Spleen (tissue), 11 donors: ENCODE measurements around the gene U2SURP. TPM values are rescaled to one million over a fixed set of nuclear protein-coding genes. Genes with fewer than 3 reads are reported as not detected.
A peak's percentile ranks its signal among the peaks of the same experiment; 100 is the strongest.

Experiments
- DNase-seq: peaks from one replicate; pipeline ENCODE4 v3.0.0-alpha.2; 2020
- H3K27ac ChIP-seq, 8 donors: fragments of 200-600 bp; sonication (generic) in 7 of 8; 1 replicate in 4 of 8; 2 replicates in 4 of 8; pipeline versions ENCODE4 v1.5.0 to v1.8.0; 2016 to 2021; ENCODE audit warnings: inconsistent platforms in 4 of 8, mild to moderate bottlenecking in 4 of 8, moderate library complexity in 1 of 8
- H3K27me3 ChIP-seq, 7 donors: fragments of 200-600 bp; sonication (generic) in 6 of 7; replicated peaks in 1 of 7; 1 replicate in 4 of 7; 2 replicates in 3 of 7; pipeline versions ENCODE4 v1.5.0 to v1.8.0; 2016 to 2021; ENCODE audit warnings: inconsistent platforms in 3 of 7, mild to moderate bottlenecking in 1 of 7
- H3K36me3 ChIP-seq, 6 donors: fragments of 200-600 bp; sonication (generic) in 5 of 6; 1 replicate in 4 of 6; 2 replicates in 2 of 6; pipeline versions ENCODE4 v1.5.0 to v1.8.0; 2016 to 2021; ENCODE audit warnings: inconsistent platforms in 2 of 6
- H3K4me1 ChIP-seq, 6 donors: fragments of 200-600 bp; sonication (generic) in 5 of 6; 1 replicate in 3 of 6; 2 replicates in 3 of 6; pipeline versions ENCODE4 v1.5.0 to v1.8.0; 2016 to 2021; ENCODE audit warnings: inconsistent platforms in 3 of 6
- H3K4me3 ChIP-seq, 8 donors: fragments of 200-600 bp; sonication (generic) in 7 of 8; 1 replicate in 4 of 8; 2 replicates in 4 of 8; pipeline versions ENCODE4 v1.5.0 to v1.8.0; 2016 to 2021; ENCODE audit warnings: inconsistent platforms in 4 of 8, mild to moderate bottlenecking in 4 of 8, moderate library complexity in 2 of 8
- H3K9me3 ChIP-seq, 8 donors: fragments of 200-600 bp; sonication (generic) in 7 of 8; 1 replicate in 4 of 8; 2 replicates in 4 of 8; pipeline versions ENCODE4 v1.5.0 to v1.8.0; 2016 to 2021; ENCODE audit warnings: inconsistent platforms in 4 of 8
- CTCF ChIP-seq, 11 experiments: fragments of 200-600 bp in 7 of 11; fragments of 450-650 bp in 4 of 11; sonication (generic) in 4 of 11; IDR thresholded peaks in 8 of 11; conservative IDR thresholded peaks in 3 of 11; 1 replicate in 7 of 11; 2 replicates in 4 of 11; pipeline versions ENCODE4 v1.4.0 to v1.8.0; 2016 to 2021; ENCODE audit warnings: antibody characterized with exemption in 11 of 11, inconsistent platforms in 4 of 11, mild to moderate bottlenecking in 1 of 11
- POLR2A ChIP-seq, 3 donors: fragments of 450-650 bp; IDR thresholded peaks; one replicate each; pipeline ENCODE4 v1.5.1; 2017; ENCODE audit warnings: antibody characterized with exemption in 3 of 3, mild to moderate bottlenecking in 1 of 3
- POLR2AphosphoS5 ChIP-seq, 3 donors: sonication (generic); formaldehyde crosslinking; IDR thresholded peaks; one replicate each; pipeline ENCODE4 v1.5.1; 2017; ENCODE audit warnings: antibody characterized with exemption in 3 of 3
- WGBS, 5 donors: extraction: QIAGEN DNeasy Blood & Tissue Kit in 3 of 5; methylation state at CpG; one replicate each; pipeline versions ENCODE4 v1.1.5 to v1.1.7; 2013 to 2018; 5-methylcytosine and 5-hydroxymethylcytosine counted together
- intact Hi-C: fragments of 100-400 bp; cut with DNase I; formaldehyde crosslinking; loops from one replicate; pipeline ENCODE4 v1.15.0; 2023; ENCODE audit warnings: low total_unique reads
- polyA plus RNA-seq, 3 donors: library from polyadenylated mRNA; stranded (reverse); fragments of 200-250 nt; gene quantifications; one replicate each; pipeline ENCODE4 v1.2.1, GENCODE V29; 2013
- total RNA-seq, 7 donors: library from RNA; depleted of rRNA in 3 of 7; stranded (reverse); fragments of >200 nt in 3 of 7; fragmentation: NEBNext Ultra II Directional in 4 of 7; extraction: Animal tissue kit (Norgen Biotek cat#: 25700) in 4 of 7; gene quantifications; one replicate each; pipeline versions ENCODE4 v1.1.0 to v1.2.1, GENCODE V29; 2016 to 2021
- donor health status: healthy with polysubstance abuse.
- donor health status: DM: no; HTN: no; CAD: no; lungs with moderate emphysema.
- donor health status: DM: no; HTN: no; CAD: no.
- donor health status: Bipolar disorder and iron deficiency.
- donor health status: healthy.
- donor health status: DM: no; HTN: no; CAD: no.
- donor health status: DM: yes; HTN: yes; CAD: no.

U2SURP gene
- total and polyA plus RNA-seq, 10 donors: 29.7 to 130 (median 94.6) TPM

GRCh38 chr3:143078883-143079282 is 77.5 kb downstream of the U2SURP start:
- no peak for DNase-seq
- no peak overlapping the region for H3K27ac ChIP-seq
- TF ChIP-seq POLR2AphosphoS5 (IDR thresholded peaks at IDR 0.05) (no peak), CTCF (IDR thresholded peaks at IDR 0.05 in 8 of 11, conservative IDR thresholded peaks at IDR 0.05 in 3 of 11) (no peak), POLR2A (IDR thresholded peaks at IDR 0.05) (no peak)
- H3K9me3 ChIP-seq: no peaks in the 10 kb centered on the region
- 87 to 94% (median 91%) methylated on average over 4 of the region's 4 CpGs for WGBS, 5 donors
- H3K4me1 ChIP-seq: peaks cover 0 to 13% (median 7%) of the 10 kb centered on the region in 6 donors
- intact Hi-C loops: no loop called here
- no peak overlapping the region for H3K4me3 ChIP-seq
- H3K27me3 ChIP-seq: no peaks in the 10 kb centered on the region
- H3K36me3 ChIP-seq: no peaks in the 10 kb centered on the region

GRCh38 chr3:143080196-143080595 is 78.8 kb downstream of the U2SURP start:
- no peak for DNase-seq
- TF ChIP-seq CTCF (IDR thresholded peaks at IDR 0.05 in 8 of 11, conservative IDR thresholded peaks at IDR 0.05 in 3 of 11) (no peak), POLR2A (IDR thresholded peaks at IDR 0.05) (no peak), POLR2AphosphoS5 (IDR thresholded peaks at IDR 0.05) (no peak)
- WGBS, 5 donors: 90 to 92% (median 90%) methylated on average over 5 of the region's 5 CpGs

GRCh38 chr3:143081365-143081764 is 80.0 kb downstream of the U2SURP start:
- peak overlapping the region in 1 of 8 donors; percentile 25 for H3K4me3 ChIP-seq
- 59 to 88% (median 73%) methylated on average over 1 of the region's 1 CpG for WGBS, 5 donors
- no peaks in the 10 kb centered on the region for H3K36me3 ChIP-seq
- peaks cover 4 to 23% (median 9%) of the 10 kb centered on the region in 6 donors for H3K4me1 ChIP-seq
- H3K27me3 ChIP-seq: no peaks in the 10 kb centered on the region
- H3K27ac ChIP-seq: no peak overlapping the region
- no peak for TF ChIP-seq POLR2AphosphoS5 (IDR thresholded peaks at IDR 0.05)
- TF ChIP-seq POLR2A (IDR thresholded peaks at IDR 0.05): no peak
- TF ChIP-seq CTCF (IDR thresholded peaks at IDR 0.05 in 8 of 11, conservative IDR thresholded peaks at IDR 0.05 in 3 of 11): no peak
- intact Hi-C loops: no loop called here
- no peak for DNase-seq
- no peaks in the 10 kb centered on the region for H3K9me3 ChIP-seq

More at GRCh38 chr3:143080196-143080595, 78.8 kb downstream of the U2SURP start:
- H3K27me3 ChIP-seq: no peaks in the 10 kb centered on the region
- H3K36me3 ChIP-seq: no peaks in the 10 kb centered on the region
- intact Hi-C loops: no loop called here
- peaks cover 2 to 21% (median 7%) of the 10 kb centered on the region in 6 donors for H3K4me1 ChIP-seq
- no peak overlapping the region for H3K4me3 ChIP-seq
- no peaks in the 10 kb centered on the region for H3K9me3 ChIP-seq
- no peak overlapping the region for H3K27ac ChIP-seq

GRCh38 chr3:143081844-143082778 is 80.7 kb downstream of the U2SURP start:
- TF ChIP-seq POLR2AphosphoS5 (IDR thresholded peaks at IDR 0.05) (no peak), POLR2A (IDR thresholded peaks at IDR 0.05) (no peak), CTCF (IDR thresholded peaks at IDR 0.05 in 8 of 11, conservative IDR thresholded peaks at IDR 0.05 in 3 of 11) (no peak)
- Histone ChIP-seq H3K27me3 (no peaks in the 10 kb centered on the region), H3K36me3 (no peaks in the 10 kb centered on the region), H3K4me1 (peaks cover 4 to 23% (median 9%) of the 10 kb centered on the region in 6 donors), H3K27ac (peak overlapping the region in 4 of 8 donors; percentile 42 to 75 (median 72)), H3K4me3 (peak overlapping the region in 1 of 8 donors; percentile 25), H3K9me3 (no peaks in the 10 kb centered on the region)
- no peak for DNase-seq
- WGBS, 5 donors: 64 to 74% (median 68%) methylated on average over 19 of the region's 19 CpGs
- intact Hi-C loops: no loop called here
